ENCODE measurements around the gene COMT.
"Not testable (repeated sequence)": the region's sequence is repeated elsewhere in the genome, so short reads cannot be mapped to it uniquely, and the experiment has no call there.

COMT gene

GRCh38 chr22:19918332-19919106 is 23.1 kb upstream of the COMT start:
- Histone ChIP-seq H3K9me3 (ENCODE audit: low read depth, low read length) (no peaks in the 10 kb centered on the region), H3K27ac (no peak overlapping the region), H3K9ac (ENCODE audit: insufficient read length) (no peak overlapping the region), H3K4me3 (no peak overlapping the region), H3K36me3 (ENCODE audit: insufficient read depth, low read length) (peaks cover 10% of the 10 kb centered on the region)
- TF ChIP-seq POLR2AphosphoS5 (IDR thresholded peaks at IDR 0.05; ENCODE audit: borderline replicate concordance, low read depth, low read length) (no peak), FOXP2 (optimal IDR thresholded peaks at IDR 0.05; ENCODE audit: control extremely low read depth, extremely low read length, insufficient read depth) (no peak), EZH2 (IDR thresholded peaks at IDR 0.05) (no peak)
- DNase-seq (ENCODE audit: low read depth, low spot score), result no peak

DNA sequence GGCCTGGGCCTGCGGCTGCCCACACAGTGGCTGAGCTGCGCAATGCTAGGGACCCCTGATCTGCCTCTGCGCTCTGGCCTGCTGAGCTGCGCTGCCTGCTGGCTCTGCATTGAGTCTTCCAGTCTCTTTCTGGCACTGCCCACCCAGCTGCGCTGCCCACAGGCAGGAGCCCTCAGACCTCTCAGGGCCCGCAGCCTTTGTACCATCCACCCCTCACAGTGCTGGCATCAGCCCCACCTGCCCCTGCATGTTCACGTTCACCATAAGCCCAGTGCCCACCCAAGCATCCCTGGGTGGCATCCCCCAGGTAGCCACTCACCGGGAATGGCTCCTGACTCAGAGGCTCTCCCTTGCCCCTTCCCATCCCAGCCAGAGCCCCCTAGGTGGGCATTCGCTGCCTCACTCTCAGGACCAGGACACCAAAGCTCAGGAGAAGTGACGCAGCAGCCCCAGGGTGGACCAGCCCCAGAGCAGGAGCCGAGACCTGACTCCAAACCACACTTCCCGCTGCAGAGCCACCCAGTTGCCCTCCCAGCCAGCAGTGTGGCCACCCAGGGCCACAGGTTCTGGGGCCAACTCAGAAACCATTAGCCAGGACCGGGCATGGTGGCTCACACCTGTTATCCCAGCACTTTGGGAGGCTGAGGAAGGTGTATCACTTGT is 21.7 kb upstream of the COMT start:
- H3K4me3 ChIP-seq, result no peak overlapping the region
- TF ChIP-seq POLR2AphosphoS5 (IDR thresholded peaks at IDR 0.05; ENCODE audit: borderline replicate concordance, low read depth, low read length) (no peak), EZH2 (IDR thresholded peaks at IDR 0.05) (no peak), FOXP2 (optimal IDR thresholded peaks at IDR 0.05; ENCODE audit: control extremely low read depth, extremely low read length, insufficient read depth) (no peak)
- DNase-seq (ENCODE audit: low read depth, low spot score), result no peak
- H3K9ac ChIP-seq (ENCODE audit: insufficient read length), result no peak overlapping the region
- H3K27ac ChIP-seq, result no peak overlapping the region
- no peaks in the 10 kb centered on the region for H3K9me3 ChIP-seq (ENCODE audit: low read depth, low read length)
- no peaks in the 10 kb centered on the region; the same call in 1 of the 2 replicates for H3K36me3 ChIP-seq (ENCODE audit: insufficient read depth, low read length)

DNA sequence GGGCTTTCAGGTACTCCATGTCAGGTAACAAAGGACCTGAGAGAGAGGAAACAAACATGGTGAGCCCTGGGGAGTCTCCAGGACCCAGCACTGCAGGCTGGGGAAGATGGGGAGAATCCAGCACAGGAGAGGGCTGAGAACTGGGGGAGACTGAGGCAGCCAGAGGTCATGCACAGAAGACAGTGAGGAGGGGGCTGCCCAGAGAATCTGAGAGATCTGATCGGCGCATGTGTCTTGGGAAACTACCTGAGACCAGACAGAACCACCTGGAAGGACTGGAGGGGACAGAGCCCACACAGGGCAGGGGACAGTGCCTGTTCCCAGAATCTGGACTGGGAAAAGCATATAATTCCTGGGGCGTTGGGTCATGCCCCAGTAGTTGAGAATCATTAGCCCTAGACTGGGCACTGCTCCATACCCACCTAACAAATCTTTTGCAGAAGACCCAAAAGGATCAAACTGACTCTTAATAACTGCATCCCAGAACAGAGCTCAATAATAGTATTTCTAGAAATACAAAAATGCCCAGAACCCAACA is 20.0 kb upstream of the COMT start:
- DNase-seq (ENCODE audit: low read depth, low spot score), result no peak
- no peaks in the 10 kb centered on the region for H3K36me3 ChIP-seq (ENCODE audit: insufficient read depth, low read length)
- no peaks in the 10 kb centered on the region for H3K9me3 ChIP-seq (ENCODE audit: low read depth, low read length)
- H3K27ac ChIP-seq, result no peak overlapping the region
- H3K4me3 ChIP-seq, result no peak overlapping the region
- no peak for TF ChIP-seq POLR2AphosphoS5 (IDR thresholded peaks at IDR 0.05; ENCODE audit: borderline replicate concordance, low read depth, low read length)
- TF ChIP-seq EZH2 (IDR thresholded peaks at IDR 0.05), result no peak
- no peak for TF ChIP-seq FOXP2 (optimal IDR thresholded peaks at IDR 0.05; ENCODE audit: control extremely low read depth, extremely low read length, insufficient read depth)
- H3K9ac ChIP-seq (ENCODE audit: insufficient read length), result no peak overlapping the region

DNA sequence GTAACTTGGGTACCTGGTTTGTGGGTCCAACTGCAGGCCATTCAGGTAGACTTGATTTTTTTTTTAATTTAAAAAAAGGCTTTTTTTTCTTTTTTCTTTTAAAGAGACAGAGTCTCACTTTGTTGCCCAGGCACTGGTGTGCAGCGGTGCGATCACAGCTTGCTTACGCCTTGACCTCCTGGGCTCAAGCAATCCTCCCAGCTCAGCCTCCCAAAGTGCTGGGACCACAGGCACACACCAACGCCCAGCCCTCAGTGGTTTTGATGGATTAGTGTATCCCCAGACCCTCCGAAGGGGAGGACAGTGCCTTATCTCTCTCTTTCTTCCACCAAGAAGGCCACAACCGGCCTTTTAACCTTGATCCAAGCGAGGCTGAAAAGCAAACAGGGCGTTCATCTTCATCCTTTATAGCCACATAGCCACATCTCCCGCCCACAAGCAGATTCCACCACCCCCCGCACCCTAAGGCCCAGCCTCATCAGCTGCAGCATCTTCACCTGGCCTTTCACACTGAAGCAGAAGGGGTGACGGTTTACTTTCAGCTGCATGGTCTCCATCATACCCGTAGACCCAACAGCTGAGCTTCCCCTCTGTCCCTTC is 17.6 kb upstream of the COMT start:
- Histone ChIP-seq H3K27ac (no peak overlapping the region), H3K9me3 (ENCODE audit: low read depth, low read length) (no peaks in the 10 kb centered on the region), H3K4me3 (no peak overlapping the region), H3K36me3 (ENCODE audit: insufficient read depth, low read length) (no peaks in the 10 kb centered on the region), H3K9ac (ENCODE audit: insufficient read length) (no peak overlapping the region)
- no peak for DNase-seq (ENCODE audit: low read depth, low spot score)
- TF ChIP-seq FOXP2 (optimal IDR thresholded peaks at IDR 0.05; ENCODE audit: control extremely low read depth, extremely low read length, insufficient read depth) (no peak), POLR2AphosphoS5 (IDR thresholded peaks at IDR 0.05; ENCODE audit: borderline replicate concordance, low read depth, low read length) (no peak), EZH2 (IDR thresholded peaks at IDR 0.05) (no peak)

GRCh38 chr22:19926028-19926427 is 15.5 kb upstream of the COMT start:
- H3K4me3 ChIP-seq; H3K27ac ChIP-seq; H3K36me3 ChIP-seq (ENCODE audit: insufficient read depth, low read length); H3K9me3 ChIP-seq (ENCODE audit: low read depth, low read length); DNase-seq (ENCODE audit: low read depth, low spot score); H3K9ac ChIP-seq (ENCODE audit: insufficient read length): not testable (repeated sequence)

DNA sequence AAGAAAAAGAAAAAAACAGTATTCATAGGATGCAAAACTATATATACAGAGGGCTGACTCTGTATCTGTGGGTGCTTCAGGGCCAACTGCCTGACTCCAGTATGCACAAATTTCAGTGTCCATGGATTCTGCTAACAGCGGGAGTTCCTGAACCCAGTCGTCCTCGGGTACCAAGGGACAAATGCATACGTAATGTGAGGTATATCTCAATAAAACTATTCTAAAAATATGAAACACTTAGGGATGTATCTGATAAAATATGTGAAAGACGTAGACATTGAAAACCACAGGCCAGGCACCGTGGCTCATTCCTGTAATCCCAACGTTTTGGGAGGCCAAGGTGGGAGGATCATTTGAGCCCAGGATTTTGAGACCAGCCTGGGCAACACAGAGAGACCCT is 13.9 kb upstream of the COMT start:
- DNase-seq (ENCODE audit: low read depth, low spot score), result no peak
- Histone ChIP-seq H3K9ac (ENCODE audit: insufficient read length) (no peak overlapping the region), H3K4me3 (no peak overlapping the region), H3K9me3 (ENCODE audit: low read depth, low read length) (no peaks in the 10 kb centered on the region), H3K27ac (no peak overlapping the region), H3K36me3 (ENCODE audit: insufficient read depth, low read length) (no peaks in the 10 kb centered on the region)
- TF ChIP-seq EZH2 (IDR thresholded peaks at IDR 0.05), result no peak
- no peak for TF ChIP-seq FOXP2 (optimal IDR thresholded peaks at IDR 0.05; ENCODE audit: control extremely low read depth, extremely low read length, insufficient read depth)
- no peak for TF ChIP-seq POLR2AphosphoS5 (IDR thresholded peaks at IDR 0.05; ENCODE audit: borderline replicate concordance, low read depth, low read length)

DNA sequence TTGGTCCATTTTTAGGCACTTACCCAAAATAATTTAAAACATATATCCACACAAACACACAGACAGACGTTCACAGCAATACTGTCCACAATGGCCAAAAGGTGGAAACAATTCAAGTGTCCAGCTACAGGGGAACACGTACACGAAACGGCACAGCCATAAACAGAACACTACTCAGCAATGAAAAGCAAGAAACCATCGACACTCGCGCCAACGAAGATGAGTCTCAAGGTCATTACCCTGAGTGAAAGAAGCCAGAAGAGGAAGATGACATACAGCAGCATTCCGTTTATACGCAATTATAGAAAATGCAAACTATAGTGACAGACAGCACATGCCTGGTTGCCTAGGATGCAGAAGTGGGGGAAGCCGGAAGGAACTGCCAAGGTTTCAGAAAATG is 13.4 kb upstream of the COMT start:
- TF ChIP-seq FOXP2 (optimal IDR thresholded peaks at IDR 0.05; ENCODE audit: control extremely low read depth, extremely low read length, insufficient read depth) (no peak), EZH2 (IDR thresholded peaks at IDR 0.05) (no peak), POLR2AphosphoS5 (IDR thresholded peaks at IDR 0.05; ENCODE audit: borderline replicate concordance, low read depth, low read length) (no peak)
- DNase-seq (ENCODE audit: low read depth, low spot score), result no peak
- no peak overlapping the region for H3K27ac ChIP-seq
- no peaks in the 10 kb centered on the region for H3K9me3 ChIP-seq (ENCODE audit: low read depth, low read length)
- no peaks in the 10 kb centered on the region for H3K36me3 ChIP-seq (ENCODE audit: insufficient read depth, low read length)
- no peak overlapping the region for H3K4me3 ChIP-seq
- H3K9ac ChIP-seq (ENCODE audit: insufficient read length), result no peak overlapping the region
